Renal cortical epithelial cell (primary cell): ENCODE results near the gene TTC9B. TPM values are rescaled to one million over a fixed set of nuclear protein-coding genes. Genes with fewer than 3 reads are reported as not detected.

Experiments used
- DNase-seq: peaks from one replicate; pipeline ENCODE4 v3.0.0-alpha.2; 2011; ENCODE audit warnings: low read depth
- total RNA-seq: library from RNA; depleted of rRNA; stranded (reverse); fragments of >200 nt; gene quantifications from 2 replicates; pipeline ENCODE4 v1.2.3, GENCODE V29; 2014

The TTC9B gene
- not detected in 2 replicates for total RNA-seq

DNA sequence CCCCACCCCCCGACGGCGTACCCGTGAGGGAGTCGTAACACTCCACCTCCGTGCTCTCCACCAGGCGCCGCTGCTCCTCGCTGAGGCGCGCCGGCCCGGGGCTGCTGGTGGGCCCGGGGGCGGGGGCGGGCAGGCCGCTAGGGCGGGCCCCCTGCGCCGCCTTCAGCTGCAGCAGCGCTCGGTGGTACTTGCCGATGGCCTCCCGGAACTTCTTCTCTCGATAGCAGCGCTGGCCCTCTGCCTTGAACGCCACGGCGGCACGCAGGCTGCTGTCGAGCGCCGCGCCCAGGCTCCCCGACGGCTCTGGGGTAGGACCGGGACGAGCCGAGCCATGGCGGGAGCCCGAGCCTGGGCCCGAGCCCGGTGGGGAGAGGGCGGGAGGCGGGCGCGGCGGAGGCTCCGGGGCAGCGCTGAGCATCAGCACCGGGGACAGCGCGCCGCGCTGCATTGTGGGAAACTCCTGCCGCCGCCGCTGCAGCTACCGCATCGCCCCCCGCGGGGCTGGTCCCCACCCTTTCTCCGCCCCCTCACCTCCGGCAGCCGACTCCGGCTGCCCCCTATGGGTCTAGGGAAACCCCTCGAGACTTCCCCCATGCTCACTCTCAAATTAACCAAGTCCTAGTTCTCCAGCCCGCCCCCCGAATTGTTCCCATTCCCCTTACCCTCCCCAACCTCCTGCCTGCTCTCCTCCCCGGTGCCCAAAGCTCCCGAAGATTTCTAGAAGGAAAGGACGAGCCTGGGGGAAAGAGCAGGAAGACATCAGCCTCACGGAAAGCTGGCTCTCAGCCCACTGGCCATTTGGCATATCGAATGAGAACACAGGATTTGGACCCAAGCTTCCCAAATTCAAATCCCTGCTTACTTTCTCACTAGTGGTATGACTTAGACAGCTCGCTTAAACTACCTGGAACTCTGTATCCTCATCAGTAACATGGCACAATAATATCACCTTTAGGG is at the start of gene TTC9B:
Gene TTC9B (minus strand): TSS at position 451 of the 957 bp plus-strand sequence. CDS start 3 bp downstream, at position 448.
- no peak for DNase-seq

DNA sequence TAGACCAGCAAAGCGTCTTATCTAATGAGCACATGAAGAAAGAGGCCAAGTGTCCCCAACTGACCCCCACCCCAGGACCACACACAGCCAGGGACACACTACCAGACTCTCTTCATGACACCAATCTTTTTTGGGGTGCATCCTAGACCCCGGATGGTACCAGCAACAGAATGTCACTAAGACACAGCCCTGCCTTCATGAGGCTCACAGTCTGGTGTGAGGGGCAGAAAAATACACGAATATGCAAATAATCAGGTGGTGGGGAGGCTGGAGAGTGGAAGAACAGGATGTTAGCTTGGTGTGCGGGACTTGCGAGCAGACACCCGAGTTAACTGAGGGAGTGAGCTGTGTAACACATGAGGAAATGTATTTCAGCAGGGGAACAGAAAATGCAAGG is 49.4 kb upstream of the TTC9B start:
- DNase-seq, result no peak

DNA sequence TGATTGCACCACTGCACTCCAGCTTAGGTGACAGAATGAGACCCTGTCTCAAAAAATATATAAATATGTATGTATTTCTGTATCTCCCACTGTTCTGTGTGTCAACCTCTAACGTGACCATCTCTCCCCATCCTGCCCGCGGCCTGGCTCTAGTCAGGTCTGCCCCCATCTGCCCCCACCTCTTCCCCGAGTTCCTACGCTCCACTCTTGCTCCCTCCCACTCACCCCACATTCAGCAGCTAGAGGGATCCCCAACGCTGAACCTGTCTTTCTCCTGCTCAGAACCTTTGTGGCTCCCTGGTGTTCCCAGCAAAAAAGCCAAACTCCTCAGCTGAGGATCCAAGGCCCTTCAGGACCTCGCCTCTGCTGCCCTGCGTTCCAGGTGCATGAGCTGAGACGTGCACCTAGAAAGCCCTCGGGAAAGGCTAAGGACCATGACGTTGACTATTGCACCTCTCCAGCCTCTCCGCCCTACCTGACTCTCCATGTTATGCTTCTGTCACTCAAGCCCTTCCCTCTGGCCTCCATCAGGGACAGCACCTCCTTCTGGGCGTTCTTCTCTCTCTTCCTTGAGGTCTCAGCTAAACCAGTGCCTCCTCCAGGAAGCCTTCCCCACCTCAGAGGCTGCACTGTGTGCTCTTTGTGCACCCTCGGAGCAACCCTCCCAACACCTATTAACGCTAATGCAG is 48.9 kb upstream of the TTC9B start:
- no peak for DNase-seq

DNA sequence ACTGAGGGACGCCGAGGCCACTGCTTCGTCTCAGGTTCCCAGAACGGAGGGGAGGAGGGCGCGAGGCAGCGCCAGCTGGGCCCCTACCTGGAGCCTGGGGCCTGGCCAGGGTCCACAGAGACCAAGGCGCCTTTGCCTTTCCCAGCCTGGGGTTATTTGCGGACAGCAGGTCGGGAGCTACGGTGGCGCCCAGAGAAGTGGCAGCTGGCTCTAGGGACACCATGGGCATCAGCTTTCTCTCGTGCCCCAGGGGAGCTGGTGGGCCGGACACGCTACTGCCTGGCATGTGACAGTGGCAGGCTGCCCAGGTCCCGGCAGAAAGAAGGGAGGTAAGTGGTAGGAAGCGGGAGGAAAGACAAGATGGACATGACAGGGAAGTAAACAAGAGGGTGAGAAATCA is 47.9 kb upstream of the TTC9B start:
- DNase-seq, result no peak

DNA sequence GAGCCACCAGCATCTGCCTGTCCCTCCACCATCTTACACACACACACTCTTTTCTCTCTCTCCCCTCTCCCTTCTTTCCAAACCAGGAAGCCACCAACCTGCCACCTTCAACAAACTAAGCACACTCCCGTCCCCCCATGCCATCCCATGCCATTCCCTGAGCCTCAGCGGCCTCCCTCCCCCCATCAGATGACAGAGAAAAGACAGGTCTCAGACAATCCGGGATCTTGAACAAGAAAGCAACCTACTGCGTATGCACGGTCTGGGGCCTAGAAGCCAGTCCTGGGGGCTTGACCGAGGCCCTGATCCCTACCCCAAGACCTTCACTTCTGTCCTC is 47.5 kb upstream of the TTC9B start:
- DNase-seq, result no peak

DNA sequence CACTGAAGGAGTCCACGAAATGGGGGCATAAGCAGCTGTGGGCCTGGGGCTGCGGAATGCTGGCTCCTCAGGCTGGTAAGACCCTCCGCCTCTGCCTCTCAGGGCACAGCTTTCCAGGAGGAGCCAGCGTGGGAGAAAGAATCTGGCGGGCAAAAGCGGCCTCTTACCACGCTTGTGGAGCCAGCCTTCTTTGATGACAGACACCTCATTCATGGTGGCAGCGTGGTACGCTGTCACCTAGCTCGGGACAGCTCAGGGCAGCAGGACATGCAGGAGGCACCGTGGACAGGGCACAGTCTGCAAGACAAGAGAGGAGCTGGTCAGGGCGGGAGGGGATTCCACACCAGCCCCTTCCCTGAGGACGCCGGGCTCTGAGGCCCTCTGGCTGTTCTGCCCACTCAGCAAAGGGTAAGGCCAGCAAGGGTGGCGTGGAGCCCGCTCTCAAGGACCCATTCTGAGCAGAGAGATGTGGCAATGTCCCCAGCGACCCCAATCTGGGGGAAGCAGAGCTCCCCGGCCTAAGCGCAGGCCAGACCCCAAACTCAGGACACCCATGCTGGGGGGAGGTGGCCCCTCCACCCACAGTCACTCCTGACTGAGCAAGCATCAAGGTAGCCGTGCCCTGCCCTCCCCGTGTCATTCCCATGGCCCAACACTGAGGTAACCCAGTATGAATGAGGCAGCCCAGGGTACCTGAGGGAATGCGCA is 47.0 kb upstream of the TTC9B start:
- no peak for DNase-seq

DNA sequence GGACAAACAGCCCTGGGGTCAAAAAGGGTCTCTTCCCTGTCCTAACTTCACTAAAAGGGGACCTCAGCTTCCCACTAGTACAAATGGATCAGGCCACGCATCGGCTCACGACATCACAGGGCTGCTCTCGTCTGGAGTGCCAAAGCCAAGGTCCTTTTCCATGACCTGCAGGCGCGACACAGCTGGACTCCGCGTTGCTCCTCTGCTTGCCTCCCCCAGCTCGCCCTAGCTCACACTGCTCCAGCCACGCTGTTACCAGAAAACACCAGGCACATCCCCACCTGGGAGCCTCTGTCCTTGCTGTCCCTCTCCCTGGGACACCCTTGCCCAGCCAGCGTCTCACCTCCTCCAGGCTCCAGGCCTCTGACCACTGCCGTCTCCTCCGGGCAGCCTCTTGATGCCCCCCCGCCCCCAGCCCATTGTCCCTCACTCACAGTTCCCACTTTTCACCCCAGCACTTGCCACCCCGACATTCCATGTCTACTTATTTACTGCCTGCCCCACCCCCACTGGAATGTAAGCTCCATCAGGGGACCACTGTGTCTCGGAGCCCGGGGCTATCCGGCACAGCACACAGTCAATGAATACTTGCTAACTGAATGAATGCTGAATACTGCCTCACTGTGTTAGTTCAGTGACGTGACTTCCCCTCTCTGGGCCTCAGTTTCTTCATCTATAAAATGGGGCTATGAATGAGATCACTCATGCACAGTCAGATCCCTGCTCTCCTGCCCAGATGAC is 46.3 kb upstream of the TTC9B start:
- no peak for DNase-seq

DNA sequence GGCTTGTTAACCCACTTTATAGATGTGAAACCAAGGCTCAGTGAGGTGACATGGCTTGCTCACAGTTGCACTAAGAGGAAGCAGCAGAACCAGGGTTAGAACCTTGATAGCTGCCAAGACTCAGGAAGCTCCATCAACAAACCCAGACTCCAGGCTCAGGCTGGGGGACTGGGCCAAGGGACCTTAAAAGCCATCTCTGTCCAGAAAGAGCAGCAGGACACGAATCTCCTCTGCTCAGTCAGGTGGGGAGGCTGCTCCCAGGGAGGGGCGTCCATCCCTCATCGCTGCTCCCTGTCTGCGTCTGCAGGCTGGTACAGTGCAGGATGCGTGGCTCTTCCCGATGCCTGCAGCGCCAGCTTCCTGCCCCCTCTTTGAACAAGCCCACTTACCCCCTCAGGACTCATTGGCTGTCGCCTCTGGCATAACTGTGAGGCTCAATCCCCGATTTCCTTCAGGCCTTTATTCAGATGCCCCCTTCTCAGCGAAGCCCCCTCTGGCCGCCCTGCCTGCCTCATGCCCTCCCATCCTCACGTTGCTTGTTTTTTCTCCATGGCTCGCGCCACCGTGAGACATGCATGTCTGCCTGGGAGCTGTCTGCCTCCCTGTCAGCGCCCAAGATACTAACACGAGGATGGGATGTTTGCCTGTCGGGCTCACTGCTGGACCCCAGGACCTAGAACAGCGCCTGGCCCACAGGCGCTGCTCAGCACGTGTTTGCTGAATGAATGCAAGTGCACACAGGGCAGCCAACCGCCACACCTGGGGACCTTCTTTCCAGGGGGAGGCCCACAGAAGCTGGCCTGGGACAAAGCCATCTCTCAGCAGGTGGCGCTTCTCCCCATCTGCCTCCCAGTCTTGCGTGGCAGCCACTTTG is 45.5 kb upstream of the TTC9B start:
- no peak for DNase-seq

DNA sequence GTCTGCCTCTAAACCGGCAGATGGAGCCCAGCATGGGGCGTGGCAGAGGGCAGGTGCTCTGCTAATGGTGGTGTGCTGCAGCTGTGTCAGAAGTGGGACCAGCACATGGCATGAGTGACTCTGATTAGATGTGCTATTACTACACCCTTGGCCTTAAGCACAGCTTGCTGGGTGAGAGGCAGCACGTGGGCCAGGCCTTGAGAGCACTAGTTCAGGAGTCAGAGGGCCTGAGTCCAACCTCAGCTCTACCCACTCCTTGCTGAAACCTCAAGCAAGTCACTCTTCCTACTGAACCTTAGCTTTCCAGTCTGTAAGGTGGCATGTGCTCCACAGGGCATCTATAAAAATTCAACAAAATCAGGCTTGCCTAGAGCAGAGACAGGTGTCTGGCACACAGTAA is 44.2 kb upstream of the TTC9B start:
- DNase-seq, result no peak

DNA sequence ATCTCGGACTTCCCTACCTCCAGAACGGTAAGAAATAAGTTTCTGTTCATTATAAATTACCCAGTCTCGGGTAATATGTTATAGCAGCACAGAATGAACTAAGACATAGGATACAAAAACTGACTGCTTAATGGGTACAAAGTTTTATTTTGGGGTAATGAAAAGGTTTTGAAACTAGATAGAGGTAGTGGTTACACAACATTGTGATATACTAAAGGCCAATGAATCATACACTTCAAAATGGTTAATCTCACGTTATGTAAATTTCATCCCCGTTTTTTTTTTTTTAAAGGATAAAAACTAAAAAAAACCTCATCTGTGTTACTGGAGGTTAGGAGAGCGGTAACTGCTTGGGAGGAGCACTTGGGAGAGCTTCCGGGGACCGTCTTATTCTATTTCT is 43.4 kb upstream of the TTC9B start:
- DNase-seq, result no peak

DNA sequence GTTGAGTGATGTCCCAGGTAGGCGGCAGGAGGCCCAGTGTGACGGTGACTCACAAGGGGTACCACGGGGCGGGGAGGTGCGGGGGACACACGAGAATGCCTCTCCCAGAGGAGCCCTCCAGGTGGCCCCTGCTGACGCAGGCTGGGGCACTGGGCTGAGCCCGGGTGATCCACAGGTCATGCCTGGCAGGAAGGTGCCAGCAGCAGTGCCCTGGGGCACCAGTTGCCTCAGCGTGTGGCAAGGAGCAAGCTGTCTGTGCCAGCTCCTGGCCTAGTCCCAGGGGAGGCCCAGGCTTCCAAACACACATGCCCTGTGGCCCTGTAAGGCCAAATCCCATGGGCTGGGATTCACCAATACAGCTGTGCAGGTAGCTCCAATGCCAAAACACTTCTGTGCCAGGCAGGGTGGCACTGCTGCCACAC is 38.9 kb upstream of the TTC9B start:
- peak; percentile 84 for DNase-seq

DNA sequence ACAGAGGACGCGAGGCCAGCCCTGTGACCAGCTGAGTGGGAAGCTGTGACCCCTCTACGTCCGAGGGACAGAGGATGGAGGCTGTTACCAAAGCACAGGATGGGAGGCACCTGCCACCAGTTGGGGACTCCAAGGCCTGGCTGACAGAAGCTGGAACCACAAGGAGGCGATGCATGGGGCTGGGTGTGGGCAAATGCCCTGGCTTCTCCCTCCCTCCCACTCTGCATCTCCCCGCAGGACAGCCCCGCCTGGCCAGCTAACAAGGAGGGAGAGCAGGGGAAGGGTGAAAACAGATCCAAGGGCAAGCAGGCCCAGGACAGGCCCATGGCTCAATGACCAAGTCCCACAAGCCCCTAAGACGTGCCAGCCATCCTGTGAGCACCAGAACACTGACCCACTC is 38.3 kb upstream of the TTC9B start:
- no peak for DNase-seq

DNA sequence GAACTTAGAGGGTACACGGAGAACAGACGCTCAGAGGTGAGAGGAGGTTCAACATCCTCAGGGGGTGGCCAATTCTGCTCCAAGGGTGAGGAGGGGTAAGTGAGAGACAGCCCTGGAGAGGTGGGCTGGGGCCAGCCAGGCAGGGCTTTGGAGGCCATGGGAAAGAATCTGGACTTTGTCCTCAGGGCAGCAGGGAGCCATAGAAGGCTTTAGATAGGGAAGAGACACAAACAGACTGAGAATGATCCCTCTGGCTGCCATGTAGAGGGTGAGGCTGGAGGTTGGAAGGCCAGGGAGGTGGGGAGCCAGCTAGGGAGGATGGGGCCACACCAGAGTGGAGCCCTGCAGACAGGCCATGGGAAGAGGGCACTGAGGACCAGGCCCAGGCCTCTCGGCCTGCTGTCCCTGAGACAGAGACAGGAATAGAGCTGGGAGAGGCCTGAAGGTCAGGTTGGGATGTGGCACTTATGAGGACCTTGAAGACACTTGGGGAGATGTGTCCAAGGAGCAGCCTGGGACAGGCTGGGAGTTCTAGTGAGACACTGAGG is 37.5 kb upstream of the TTC9B start:
- DNase-seq, result no peak

DNA sequence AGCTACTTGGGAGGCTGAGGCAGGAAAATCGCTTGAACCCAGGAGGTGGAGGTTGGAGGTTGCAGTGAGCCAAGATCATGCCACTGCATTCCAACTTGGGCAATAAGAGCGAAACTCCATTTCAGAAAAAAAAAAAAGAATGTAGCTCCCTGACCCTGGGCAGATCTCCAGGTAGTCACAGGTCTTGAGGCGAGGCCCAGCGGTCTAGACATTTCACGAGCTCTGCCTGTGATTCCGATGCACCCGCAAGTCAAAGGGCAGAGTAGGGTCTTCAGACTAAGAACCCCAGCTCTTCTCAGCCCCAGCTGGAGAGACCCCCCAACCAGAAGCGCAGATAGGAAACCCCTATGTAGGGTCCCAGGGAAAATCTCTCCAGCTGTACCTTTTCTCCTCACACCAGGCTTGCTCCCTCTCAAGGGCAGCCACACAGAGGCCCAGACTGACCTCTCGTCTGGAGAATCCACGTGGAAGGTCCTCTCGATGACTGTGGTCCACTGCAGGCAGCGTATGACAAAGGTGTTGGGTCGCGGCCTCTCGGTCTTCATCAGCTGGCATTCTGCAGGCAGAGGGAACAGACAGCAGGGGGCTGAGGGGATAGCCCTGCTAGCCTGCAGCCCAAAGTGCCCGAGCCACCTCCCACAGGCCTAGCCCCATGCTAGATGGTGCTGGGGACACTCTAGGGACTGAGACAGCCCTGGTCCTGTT is 36.7 kb upstream of the TTC9B start:
- no peak for DNase-seq

DNA sequence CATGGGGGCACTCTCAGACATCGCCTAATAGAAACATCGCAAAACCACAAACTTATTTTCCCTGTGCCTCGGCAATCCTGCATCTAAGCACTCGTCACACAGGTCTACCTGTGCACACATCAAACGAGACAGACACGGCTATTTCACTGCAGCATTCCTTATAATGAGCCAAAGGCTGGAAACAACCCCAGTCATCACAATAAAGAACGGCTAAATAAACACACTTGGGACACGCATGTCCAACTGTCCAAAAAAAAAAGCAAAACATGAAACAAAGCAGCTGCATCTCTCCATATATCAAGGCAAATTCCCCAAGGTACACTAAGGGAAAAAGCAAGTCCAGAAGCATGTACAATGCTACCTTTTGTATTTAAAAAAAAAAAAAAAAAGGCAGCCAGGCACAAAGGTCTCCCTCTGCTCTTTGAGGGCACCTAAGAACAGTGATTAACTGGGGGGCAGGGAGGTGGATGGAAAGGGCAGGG is 35.5 kb upstream of the TTC9B start:
- DNase-seq, result no peak

DNA sequence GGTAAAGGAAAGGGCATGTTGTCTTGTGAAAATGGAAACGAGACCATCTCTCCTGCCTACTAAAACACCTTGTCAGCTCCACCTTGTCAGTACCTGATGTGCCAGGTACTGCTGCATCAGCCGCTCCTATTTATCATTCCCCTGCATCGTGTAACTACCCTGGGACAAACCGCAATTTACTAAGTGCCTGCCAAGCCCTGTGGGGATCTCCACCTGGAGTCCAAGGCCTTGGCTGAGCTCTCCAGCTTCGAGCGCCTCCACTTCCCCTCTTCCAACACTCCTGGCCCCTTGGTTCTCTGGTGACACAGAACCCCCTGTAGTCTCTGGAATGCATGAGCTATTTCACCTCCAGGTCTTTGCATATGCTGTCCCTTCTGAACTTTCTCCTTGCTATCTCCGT is 34.2 kb upstream of the TTC9B start:
- DNase-seq, result no peak

DNA sequence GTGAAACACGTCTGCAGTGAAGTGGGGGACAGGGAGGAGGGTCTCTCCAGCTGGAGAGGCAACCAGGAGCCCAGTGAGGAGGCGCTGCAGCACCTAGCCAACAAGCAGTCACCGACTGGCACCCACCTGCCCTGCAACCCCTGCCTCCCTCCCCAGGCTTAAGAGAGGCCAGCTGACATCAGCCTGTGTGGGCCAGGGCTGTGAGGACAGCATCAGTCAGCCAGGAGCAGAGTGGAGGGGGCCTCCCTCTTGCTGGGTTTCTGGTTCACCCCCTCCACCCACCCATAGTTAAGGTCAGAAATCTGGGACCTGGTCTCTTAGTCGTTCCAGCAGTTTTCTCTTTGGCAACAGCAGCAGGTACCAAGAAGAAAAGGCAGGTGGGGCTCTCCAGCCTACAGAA is 33.8 kb upstream of the TTC9B start:
- no peak for DNase-seq

DNA sequence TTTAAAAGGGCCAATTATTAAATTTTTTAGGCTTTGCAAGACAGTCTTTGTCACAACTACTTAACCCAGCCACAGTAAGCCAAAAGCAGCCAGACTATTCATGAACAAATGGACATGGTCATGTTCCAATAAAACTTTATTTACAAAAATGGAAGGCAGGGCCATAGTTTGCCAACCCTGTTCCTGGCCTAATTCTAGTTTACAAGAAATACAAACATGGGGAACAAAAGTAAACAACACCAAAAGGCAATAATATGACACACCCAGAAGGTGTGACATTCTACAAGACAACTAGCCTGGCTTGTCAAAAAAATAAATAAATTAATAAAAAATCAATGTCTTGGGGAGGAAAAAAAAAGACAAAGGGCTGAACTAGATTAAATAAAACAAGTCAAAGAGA is 33.1 kb upstream of the TTC9B start:
- no peak for DNase-seq

DNA sequence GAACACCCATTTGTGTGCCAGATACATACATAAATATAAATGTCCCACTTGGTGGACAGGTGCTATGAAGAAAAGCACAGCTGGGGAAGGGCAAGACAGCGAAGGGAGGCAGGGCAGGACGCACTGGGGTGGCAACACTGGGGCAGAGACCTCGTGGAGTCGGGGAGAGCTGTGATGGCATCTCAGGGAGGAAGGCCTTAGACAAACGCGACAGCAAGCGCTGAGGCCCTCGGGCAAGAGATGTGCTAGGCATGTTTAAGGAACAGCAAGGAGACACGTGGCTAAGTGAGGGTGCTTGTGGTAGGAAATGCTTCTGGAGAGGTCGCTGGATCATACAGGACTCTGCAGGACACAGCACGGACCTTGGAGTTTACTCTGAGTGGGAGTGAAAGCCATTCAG is 31.6 kb upstream of the TTC9B start:
- no peak for DNase-seq

DNA sequence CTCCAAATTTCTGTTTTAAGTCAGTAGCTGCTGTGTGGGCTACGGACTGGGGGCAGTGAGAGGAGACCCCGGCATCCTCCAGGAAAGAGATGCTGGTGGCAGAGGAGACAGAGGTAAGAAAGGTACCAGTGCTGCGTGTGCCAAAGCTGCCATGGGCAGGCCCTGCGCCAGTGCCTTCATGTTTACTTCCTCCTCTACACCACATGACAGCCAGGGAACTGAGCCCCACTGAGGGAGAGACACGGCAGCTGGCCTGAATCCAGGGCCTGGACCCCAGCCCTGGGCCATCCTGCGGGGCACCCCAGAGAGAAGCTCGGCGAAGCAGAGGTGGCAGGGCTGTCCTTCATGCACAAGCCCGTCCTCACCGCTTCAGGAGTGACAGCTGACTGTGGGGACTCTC is 31.0 kb upstream of the TTC9B start:
- DNase-seq, result no peak
